Superior temporal gyrus (tissue), 1 donor: ENCODE measurements around the gene TRIP4.
A peak's percentile ranks its signal among the peaks of the same experiment; 100 is the strongest.
"Not testable (repeated sequence)": the region's sequence is repeated elsewhere in the genome, so short reads cannot be mapped to it uniquely, and the experiment has no call there.

Source experiments
- DNase-seq: peaks from one replicate; pipeline ENCODE4 v3.0.0-alpha.2; 2016; ENCODE audit errors: extremely low spot score

TRIP4 gene

DNA sequence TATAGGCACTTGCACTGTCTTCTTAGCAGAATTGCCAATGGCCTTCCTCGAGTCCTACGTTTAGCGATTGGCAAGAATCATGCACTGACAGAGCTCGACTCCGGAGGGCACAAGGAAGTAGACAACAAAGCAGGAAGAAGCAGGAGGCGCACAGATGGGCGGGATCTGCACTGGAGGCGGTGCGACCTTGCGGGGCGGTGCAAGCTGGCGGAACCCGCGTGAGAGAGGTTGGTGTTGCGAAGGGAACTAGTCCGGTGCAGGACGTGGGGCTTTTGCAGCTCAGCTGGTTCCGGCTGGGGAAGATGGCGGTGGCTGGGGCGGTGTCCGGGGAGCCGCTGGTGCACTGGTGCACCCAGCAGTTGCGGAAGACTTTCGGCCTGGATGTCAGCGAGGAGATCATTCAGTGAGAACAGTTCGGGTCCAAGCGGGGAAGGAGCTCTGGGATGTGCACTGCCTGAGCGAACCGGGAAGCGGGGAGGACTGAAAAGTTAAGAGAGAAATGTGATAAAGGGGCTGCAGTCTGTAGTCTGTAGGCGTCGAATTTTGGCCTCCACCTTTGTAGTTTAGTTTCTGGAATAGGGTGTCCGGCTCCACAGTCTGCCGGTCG, at the start of gene TRIP4:
TRIP4 (plus strand) TSS at position 275 of the 607 bp plus-strand sequence; CDS start at position 303, 28 bp downstream.
- DNase-seq, result peak; percentile 91

DNA sequence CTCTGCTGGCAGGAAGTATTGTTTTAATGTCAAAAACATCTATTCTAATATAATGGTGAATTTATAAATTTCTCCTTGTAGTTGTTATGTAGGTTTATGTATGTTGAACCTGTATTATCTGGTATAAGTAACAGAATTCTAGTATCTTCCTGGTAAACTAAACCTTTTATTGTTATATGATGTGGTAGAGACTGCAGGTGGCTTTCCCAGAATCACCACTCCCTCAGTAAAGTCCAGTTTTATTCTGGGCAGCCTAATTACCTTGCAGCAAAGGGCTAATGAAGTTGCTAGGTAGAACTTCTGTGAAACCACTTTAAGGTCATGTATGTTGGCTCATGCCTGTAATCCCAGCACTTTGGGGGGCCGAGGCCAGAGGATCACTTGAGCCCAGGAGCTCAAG, 47.3 kb upstream of the TRIP4 start:
- DNase-seq, result no peak

DNA sequence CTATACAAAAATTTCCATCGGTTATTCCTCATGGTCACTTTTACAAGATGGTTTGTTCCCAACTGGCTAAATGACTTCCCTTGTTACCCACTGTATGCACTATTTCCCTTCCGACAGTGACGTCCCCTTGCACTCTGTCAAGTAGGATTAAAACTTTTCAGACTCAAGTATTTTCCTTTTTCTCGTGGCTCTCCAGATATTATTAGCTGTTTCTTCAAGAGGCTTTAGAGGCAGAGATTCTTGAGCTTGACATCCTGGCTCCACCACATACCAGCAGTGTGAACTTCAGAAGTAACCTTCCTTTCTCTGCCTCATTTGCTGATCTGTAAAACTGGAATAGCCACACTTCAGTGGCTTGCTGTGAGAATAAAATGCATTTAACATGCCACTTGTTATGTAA, 45.7 kb upstream of the TRIP4 start:
- no peak for DNase-seq

DNA sequence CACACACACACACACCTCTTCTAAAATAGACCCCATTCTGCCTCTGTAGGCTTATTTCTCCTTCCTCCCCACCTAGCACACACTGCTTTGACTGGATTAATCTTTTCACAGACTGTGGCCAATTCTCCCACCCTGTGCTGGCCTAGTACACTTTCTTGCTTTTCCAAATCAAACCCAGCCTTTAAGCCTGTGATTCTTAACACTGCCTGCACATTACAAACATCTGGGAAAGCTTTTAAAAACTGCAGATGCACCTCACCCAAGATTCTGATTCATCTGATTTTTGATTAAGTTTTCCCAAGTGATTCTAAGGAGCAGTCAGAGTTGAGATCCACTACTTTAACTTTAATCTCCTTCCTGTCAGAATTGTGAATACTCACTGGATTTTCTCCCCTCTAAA, 44.4 kb upstream of the TRIP4 start:
- no peak for DNase-seq

DNA sequence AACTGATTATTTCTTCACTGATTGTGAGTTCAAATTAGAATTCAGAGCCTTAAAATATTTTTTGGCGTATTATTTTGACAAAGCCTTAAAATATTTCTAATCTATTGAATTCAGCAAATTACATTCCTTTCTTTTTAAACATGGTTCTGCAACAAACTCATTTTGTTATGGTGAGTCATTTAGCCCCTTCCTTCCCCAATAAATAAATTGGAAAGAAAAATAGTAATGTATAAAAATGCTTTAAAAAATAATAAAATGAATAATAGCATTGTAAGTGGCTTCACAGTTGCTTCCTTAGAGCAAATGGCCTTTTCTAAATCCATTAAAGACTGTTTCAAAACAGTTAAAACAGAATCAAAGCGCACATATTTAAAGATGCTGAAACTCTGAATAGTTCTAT, 43.8 kb upstream of the TRIP4 start:
- no peak for DNase-seq

DNA sequence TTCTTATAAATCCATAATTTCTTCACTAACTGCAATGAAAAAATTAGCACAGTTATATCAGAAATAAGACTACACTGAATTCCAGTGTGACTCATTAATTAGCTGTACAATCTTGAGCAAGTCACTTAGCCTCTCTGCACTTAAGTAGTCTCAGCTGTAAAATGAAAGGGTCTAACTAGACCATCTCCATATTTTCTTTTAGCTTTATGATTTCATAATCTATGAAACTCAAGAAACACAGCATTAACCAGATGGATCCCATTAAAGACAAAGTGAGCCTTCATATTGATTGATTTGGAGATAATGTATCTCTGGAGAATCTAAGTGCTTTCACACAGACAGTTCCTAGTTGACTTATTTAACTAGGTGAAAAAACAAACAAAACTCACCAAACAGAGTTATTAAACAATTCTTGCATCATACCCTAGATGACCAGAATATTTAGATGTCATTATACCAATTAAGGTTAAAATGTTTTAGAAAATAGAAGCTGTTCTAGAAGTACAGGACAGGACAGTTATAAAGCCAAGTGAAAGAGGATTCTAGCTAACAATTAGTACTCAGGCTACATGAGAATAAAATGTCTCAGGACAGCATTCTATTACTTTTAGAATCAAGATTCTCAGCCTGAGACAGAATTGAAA, 42.9 kb upstream of the TRIP4 start:
- no peak for DNase-seq

DNA sequence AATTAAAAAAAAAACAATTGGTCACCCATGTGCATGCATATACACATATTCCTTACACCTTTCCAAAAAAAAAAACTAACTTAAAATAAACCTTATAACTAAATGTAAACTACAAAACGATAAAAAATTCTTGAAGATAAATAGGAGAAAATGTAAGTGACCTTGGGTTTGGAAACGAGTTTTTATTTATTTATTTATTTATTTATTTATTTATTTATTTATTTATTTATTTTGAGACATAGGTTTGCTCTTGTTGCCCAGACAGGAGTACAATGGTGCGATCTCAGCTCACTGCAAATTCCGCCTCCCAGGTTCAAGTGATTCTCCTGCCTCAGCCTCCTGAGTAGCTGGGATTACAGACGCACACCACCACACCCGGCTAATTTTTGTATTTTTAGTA, 41.4 kb upstream of the TRIP4 start:
- DNase-seq, result not testable (repeated sequence)

DNA sequence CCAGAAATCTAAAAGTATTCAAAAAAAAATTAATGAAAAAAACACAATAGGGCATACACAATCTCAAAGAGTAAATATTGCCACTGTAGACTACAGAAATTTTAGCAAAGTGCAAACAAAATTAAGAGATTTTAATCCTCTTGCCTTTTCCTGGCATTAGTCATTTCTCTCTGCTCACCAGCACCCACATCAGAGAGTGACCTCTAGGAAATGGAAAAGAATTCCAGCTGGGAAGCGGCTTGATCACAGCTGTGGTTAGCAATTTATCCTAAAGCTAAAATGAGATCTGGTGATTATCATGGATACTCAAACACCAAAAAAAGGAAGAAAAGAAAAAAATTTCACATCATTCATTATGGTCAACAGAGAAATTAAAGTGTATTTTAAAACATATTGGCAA, 39.2 kb upstream of the TRIP4 start:
- DNase-seq, result no peak

DNA sequence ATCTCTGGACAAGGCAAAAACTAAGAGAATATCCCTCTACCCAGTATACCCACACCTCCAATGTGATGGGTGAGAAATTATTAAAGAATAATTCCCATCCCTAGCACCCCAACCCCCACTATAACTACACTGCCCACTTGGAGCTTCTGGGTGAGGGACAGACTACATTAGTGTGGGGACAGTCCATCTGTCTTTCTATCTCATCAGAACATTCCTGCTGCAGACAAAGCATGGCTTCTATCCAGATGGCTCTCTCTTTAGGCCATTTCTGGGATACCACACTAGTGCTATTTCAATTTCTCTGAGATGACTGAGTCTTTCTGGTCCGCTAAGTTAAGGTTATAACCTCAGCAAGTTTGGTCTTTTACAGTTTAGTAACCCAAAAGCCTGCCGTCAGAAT, 38.3 kb upstream of the TRIP4 start:
- no peak for DNase-seq

DNA sequence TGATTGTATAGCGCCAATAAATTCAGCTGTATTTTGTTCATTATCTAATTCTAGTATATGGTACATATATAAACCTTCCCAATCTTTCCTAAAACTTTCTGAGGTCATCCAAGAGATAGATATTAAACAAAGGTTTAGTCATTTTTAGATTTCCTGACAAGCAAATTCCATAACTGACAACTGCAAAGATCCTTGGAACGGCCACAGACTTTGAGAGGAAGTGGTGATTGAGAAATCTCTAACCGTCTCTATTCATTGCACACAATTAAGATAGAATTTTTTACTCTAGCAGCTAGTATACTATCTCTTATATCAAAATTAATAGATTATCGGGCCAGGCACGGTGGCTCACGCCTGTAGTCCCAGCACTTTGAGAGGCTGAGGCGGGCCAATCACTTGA, 36.4 kb upstream of the TRIP4 start:
- no peak for DNase-seq

DNA sequence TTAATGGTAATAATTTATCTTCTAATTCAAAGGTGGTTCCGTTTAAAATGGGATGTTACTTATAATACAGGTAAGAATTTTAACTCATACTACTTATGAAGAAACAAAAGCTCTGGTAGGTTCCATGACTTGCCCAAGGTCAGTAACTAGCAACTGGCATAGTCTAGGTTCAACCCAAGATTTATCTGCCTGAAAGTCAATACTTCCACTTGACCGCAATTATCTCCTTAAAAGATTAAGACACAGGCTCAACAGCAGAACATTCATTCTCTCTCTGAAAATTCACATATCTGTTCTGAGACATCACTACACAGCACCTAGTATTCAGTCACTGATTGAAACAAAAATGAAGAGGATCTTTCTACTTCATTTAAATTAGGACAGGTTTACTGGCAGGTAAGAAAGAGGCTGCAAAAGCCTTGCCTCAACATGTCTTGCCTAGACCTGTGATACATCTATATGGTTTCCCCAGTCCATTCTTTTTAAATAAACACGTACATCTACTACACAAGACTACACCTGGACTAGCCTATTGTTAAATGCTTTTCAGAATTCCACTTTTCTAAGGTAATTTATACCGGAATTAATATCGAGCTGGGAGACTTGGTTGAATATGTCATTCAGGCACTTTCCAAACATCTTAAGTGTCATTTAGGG, 32.8 kb upstream of the TRIP4 start:
- DNase-seq, result no peak

DNA sequence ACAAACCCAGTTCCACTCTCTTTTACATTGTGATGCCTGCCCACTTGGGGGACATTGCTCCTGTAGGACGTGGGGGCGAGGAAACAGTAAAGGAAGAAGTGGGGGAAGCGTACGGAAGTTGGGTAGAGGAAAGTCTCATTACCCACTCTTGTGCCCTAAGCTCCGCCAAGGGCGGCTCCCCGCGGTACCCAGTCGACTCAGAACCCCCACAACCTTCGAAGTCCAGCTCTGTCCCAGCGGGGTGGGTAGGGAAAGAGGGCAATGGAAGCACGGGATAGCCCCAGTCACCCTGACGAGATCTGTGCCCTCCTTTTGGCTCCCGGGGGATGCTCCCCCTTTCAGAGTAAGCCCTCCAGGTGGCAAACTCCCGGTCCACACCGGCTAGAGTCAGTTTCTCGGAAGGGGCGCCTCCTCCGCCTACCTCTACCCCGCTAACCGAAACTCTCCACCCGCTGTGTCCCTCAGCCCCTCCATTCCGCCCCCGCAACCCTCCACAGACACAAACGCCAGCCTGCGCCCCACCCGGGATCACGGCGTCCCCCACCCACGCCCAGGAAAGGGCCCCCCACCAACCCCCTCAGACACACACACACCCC, 32.2 kb upstream of the TRIP4 start:
- DNase-seq, result no peak

DNA sequence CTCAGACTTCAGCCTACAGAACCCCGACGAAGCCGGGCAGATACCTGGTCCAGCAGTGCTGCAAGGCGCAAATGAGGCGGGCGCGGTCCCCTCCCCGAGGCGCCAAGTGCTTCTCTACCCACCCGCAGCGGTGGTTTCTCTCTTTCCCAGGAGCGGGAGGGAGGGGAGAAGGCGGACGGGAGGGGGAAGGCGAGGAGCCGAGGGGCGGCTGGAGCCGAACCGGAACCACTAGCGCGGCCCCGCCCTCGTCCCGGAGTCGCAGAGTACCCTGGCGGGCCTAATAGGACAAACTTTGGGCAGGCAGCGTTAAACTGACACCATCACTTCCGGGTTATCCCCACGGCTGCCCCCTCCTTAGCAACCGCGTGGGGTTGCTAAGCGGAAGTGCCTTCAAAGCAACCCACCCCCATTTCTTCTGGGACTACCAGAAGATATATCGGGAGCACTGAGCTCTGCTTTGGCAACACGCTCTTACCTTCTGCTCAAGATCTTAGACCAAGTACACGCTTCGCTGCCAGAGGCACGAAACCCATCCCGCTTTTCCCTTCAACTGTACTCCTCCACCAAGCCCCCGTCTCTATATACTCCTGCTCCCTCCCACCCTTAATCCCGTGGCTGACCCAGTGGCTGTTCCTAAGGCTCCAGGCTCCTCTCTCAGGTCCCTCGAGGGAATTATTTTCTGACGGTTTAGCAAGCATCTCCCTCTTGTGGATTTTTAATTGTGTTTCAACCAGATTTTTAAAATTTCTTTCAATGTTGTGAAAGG, 31.5 kb upstream of the TRIP4 start, which contains the start of gene CSNK1G1:
CSNK1G1 (minus strand) TSS at position 230 of the 766 bp plus-strand sequence. CDS start 55,674 bp downstream, outside the sequence.
- peak; percentile 99 for DNase-seq

DNA sequence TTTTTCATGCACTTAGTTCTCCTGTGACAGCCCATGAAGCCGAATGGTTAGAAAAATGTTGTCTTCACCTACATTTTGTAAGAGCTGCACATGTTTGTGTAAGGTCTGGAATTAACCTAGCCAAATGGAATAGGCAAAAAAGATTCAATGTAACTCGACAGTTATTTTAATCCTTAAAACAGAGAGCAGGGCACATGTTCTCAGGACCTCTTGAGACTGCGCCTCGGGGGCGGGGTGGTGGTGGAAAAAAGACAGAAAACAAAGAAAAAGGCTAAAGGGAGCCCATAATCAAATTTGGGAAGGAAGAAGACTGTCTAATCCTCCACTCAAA, 31.0 kb upstream of the TRIP4 start:
- DNase-seq, result no peak

DNA sequence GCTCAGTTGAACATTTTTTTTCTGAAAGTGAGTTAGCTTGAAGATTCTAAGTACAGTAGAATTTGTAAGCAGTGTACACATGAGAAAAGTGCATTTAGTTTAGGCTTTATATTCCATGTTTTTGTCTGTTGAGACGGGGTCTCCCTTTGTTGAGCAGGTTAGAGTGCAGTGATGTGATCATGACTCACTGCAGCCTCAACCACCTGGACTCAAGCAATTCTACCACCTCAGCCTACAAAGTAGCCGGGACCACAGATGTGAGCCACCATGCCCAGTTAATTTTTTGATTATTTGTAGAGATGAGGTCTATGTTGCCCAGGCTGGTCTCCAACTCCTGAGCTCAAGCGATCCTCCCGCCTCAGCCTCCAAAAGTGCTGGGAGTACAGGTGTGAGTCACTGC, 26.4 kb upstream of the TRIP4 start:
- no peak for DNase-seq

DNA sequence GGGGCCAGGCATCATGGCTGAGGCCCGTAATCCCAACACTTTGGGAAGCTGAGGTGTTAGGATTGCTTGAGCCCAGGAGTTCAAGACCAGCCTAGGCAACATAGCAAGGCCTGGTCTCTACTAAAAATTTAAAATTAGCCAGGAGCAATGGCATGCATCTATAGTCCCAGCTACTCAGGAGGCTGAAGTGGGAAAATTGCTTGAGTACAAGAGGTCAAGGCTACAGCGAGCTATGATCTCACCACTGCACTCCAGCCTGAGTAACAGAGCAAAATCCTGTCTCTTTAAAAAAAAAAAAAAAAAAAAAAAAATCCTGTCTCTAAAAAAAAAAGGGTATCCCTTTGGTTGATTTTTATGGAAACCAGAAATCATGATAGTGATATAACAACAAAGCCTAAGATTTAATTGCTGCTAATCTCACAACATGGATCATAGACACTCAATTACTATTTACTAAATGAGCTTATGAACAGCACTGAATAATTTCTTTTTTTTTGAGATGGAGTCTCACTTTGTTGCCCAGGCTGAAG, 18.5 kb upstream of the TRIP4 start:
- no peak for DNase-seq

DNA sequence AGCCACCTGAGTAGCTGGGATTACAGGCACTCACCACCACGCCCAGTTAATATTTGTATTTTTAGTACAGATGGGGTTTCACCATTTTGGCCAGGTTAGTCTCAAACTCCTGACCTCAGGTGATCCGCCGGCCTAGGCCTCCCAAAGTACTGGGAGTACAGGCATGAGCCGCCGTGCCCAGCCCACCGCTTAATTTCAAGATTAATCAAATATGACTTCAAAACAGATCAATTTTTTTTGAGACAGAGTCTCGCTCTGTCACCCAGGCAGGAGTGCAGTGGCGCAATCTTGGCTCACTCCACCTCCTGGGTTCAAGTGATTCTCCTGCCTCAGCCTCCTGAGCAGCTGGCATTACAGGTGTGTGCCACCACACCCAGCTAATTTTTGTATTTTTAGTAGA, 16.3 kb upstream of the TRIP4 start:
- DNase-seq, result not testable (repeated sequence)

DNA sequence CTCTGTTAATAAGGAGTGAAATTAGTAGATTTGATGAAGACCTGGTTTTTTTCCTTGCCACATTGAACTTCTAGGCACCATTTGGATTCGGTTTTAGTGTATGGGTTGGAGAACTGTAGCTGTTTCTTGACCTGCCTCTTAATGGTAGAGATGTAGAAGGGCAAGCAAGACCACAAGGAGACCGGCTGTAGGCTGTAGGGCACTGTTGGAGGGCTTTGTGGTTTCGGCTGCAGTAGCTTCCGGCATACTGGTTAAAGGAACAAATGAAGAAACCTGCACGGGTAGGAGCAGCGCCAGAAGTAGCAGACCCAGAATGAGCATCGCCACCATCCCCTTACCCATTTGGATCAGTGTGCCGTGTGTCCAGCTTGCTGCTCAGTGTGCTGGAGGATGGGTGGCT, 14.3 kb upstream of the TRIP4 start:
- no peak for DNase-seq

DNA sequence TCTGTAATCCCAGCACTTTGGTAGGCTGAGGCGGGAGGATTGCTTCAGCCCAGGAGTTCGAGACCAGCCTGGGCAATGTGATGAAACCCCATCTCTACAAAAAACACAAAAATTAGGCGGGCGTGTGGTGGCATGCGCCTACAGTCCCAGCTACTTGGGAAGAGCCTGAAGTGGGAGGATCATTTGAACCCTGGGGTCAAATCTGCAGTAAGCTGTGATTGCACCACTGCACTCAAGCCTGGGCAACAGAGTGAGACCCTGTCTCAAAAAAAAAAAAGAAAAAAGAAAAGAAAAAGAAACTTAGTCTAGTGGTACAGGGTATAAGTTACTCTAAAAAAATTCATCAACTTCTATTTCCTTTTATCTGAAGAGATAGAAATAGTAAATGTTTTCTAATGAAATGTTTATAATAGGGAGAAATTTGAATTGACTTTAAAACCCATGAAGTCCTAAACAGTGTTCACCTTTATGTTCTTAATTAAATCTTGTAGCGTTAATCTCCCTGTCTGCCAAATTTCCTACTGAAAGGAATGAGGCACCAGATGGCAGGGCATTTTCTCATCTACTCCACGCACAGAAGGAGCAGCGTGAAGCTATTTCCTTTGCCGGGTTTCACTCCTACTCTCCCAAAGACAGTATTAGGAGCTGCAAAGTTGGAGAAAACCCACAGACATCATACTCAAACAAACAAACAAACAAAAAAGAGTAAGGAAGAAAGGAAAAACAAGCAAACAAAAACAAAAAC, 8.2 kb upstream of the TRIP4 start:
- DNase-seq, result no peak

DNA sequence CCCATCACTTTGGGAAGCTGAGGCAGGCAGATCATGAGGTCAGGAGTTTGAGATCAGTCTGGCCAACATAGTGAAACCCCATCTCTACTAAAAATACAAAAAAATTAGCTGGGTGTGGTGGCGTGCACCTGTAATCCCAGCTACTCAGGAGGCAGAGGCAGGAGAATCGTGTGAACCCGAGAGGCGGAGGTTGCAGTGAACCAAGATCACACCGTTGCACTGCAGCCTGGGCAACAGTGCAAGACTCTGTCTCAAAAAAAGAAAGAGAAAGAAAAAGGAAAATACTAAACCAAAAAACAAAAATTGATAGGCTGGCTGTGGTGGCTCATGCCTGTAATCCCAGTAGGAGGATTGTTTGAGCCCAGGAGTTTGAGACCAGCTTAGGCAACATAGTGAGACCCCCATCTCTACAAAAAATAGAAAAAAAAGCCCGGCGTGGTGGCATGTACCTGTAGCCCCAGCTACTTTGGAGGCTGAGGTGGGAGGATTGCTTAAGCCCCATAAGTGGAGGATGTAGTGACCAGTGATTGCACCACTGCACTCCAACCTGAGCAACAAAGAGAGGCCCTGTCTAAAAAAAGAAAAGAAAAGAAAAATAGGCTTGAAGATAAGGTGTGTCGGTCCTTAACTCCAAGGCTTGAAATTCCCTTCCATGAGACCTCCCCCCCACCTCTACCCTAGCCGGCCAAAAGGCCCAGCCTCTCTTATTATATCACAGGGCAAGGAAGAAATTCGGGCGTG, 7.3 kb upstream of the TRIP4 start:
- DNase-seq, result not testable (repeated sequence)
